ENCODE data around the gene STRN3.

DNA sequence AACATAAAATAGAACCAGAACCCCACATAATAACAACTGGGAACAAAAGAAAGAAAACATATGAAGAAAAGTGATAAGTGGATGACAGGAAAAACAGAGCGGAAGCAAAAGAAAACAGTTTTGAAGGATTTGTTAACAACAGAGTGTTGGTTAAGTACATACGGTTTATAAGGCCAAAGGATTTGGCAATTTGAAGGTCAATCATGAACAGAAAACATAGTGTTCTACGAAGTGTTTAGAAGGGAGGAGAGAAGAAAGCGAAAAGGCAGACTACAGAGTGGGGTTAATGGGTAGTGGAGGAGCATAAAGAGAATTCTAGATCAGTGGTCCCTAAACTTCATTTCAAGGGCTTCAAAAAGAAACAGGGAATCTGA is 4.6 kb downstream of the STRN3 start:
- TF ChIP-seq MYC (IDR thresholded peaks at IDR 0.05; ENCODE audit: low read depth, low read length) = no peak
- no peak for TF ChIP-seq CTCF (IDR thresholded peaks at IDR 0.05; ENCODE audit: low read depth, low read length)
- no peak for TF ChIP-seq POLR2A (IDR thresholded peaks at IDR 0.05; ENCODE audit: extremely low read depth, insufficient read length)
